Fibroblast of skin of abdomen (primary cell): ENCODE data around the gene ZRANB3.
A peak's percentile ranks its signal among the peaks of the same experiment; 100 is the strongest.
"Not testable (repeated sequence)": the region's sequence is repeated elsewhere in the genome, so short reads cannot be mapped to it uniquely, and the experiment has no call there.

Experiments used
- DNase-seq: peaks from one replicate; pipeline ENCODE4 v3.0.0-alpha.2; 2013

The ZRANB3 gene

GRCh38 chr2:135320465-135321355 lies 210.3 kb downstream of the ZRANB3 start:
- peak; percentile 4 for DNase-seq

- no peak for DNase-seq
Measured at GRCh38 chr2:135318808-135319207, 212.2 kb downstream of the ZRANB3 start.

- DNase-seq: no peak
Measured at GRCh38 chr2:135317375-135317774, 213.6 kb downstream of the ZRANB3 start.

- DNase-seq: no peak
Measured at GRCh38 chr2:135311962-135312361, 219.1 kb downstream of the ZRANB3 start.

- DNase-seq: no peak
Measured at GRCh38 chr2:135311268-135311667, 219.8 kb downstream of the ZRANB3 start.

GRCh38 chr2:135304694-135305093 lies 226.3 kb downstream of the ZRANB3 start:
- DNase-seq: no peak

GRCh38 chr2:135299658-135300244 lies 231.3 kb downstream of the ZRANB3 start:
- peak; percentile 37 for DNase-seq

GRCh38 chr2:135299165-135299564 lies 231.9 kb downstream of the ZRANB3 start:
- no peak for DNase-seq

- DNase-seq: not testable (repeated sequence)
Measured at GRCh38 chr2:135287121-135287520, 243.9 kb downstream of the ZRANB3 start.

- no peak for DNase-seq
Measured at GRCh38 chr2:135285391-135285790, 245.6 kb downstream of the ZRANB3 start.

GRCh38 chr2:135281379-135281778 lies 249.6 kb downstream of the ZRANB3 start:
- DNase-seq: no peak

GRCh38 chr2:135279209-135279608 lies 251.8 kb downstream of the ZRANB3 start:
- DNase-seq: no peak

- DNase-seq: no peak
Measured at GRCh38 chr2:135276525-135276924, 254.5 kb downstream of the ZRANB3 start.

GRCh38 chr2:135271006-135271405 lies 260.0 kb downstream of the ZRANB3 start:
- DNase-seq: no peak

- no peak for DNase-seq
Measured at GRCh38 chr2:135265960-135266490, 265.0 kb downstream of the ZRANB3 start.

GRCh38 chr2:135259123-135259522 lies 271.9 kb downstream of the ZRANB3 start:
- no peak for DNase-seq

GRCh38 chr2:135258193-135258592 lies 272.8 kb downstream of the ZRANB3 start:
- DNase-seq: no peak

- DNase-seq: peak; percentile 95
Measured at GRCh38 chr2:135257383-135258090, 273.5 kb downstream of the ZRANB3 start.

GRCh38 chr2:135256531-135257260 lies 274.3 kb downstream of the ZRANB3 start:
- DNase-seq: peak; percentile 74

GRCh38 chr2:135255208-135255607 lies 275.8 kb downstream of the ZRANB3 start:
- no peak for DNase-seq

GRCh38 chr2:135252805-135253458 lies 278.1 kb downstream of the ZRANB3 start:
- DNase-seq: no peak

GRCh38 chr2:135248611-135249010 lies 282.4 kb downstream of the ZRANB3 start:
- no peak for DNase-seq
